Stimulated activated CD8-positive, alpha-beta memory T cell treated with anti-CD3 and anti-CD28 coated beads, Interleukin-2, amount 100 ng/mL, for 1 hour (primary cell): ENCODE measurements around the gene PCSK5.

Experiments used
- DNase-seq, 2 donors: peaks; one replicate each; pipeline ENCODE4 v3.0.0-alpha.2; 2020; ENCODE audit warnings: low read depth in 2 of 2

The PCSK5 gene

GRCh38 chr9:75921391-75922127, 31.1 kb downstream of the PCSK5 start:
- DNase-seq = no peak

- DNase-seq = no peak
These were observed 35.9 kb downstream of the PCSK5 start for GRCh38 chr9:75926385-75926784.

GRCh38 chr9:75927356-75927755, 36.9 kb downstream of the PCSK5 start:
- DNase-seq = no peak

GRCh38 chr9:75930190-75930589, 39.7 kb downstream of the PCSK5 start:
- DNase-seq = no peak

- no peak for DNase-seq
These were observed 40.4 kb downstream of the PCSK5 start for GRCh38 chr9:75930730-75931321.

- no peak for DNase-seq
These were observed 43.5 kb downstream of the PCSK5 start for GRCh38 chr9:75933982-75934381.

- no peak for DNase-seq
These were observed 45.1 kb downstream of the PCSK5 start for GRCh38 chr9:75935591-75935990.

- no peak for DNase-seq
These were observed 47.2 kb downstream of the PCSK5 start for GRCh38 chr9:75937521-75938258.

- DNase-seq = no peak
These were observed 48.5 kb downstream of the PCSK5 start for GRCh38 chr9:75938946-75939345.

GRCh38 chr9:75939536-75940111, 49.2 kb downstream of the PCSK5 start:
- no peak for DNase-seq

GRCh38 chr9:75941066-75941465, 50.6 kb downstream of the PCSK5 start:
- DNase-seq = no peak

- DNase-seq = no peak
These were observed 51.3 kb downstream of the PCSK5 start for GRCh38 chr9:75941577-75942311.

- DNase-seq = no peak
These were observed 56.3 kb downstream of the PCSK5 start for GRCh38 chr9:75946766-75947165.

GRCh38 chr9:75947233-75947632, 56.8 kb downstream of the PCSK5 start:
- no peak for DNase-seq

GRCh38 chr9:75950998-75951397, 60.5 kb downstream of the PCSK5 start:
- DNase-seq = no peak

- no peak for DNase-seq
These were observed 62.7 kb downstream of the PCSK5 start for GRCh38 chr9:75953218-75953617.

GRCh38 chr9:75956161-75956560, 65.7 kb downstream of the PCSK5 start:
- DNase-seq = no peak

GRCh38 chr9:75957116-75957515, 66.6 kb downstream of the PCSK5 start:
- no peak for DNase-seq

- DNase-seq = no peak
These were observed 67.8 kb downstream of the PCSK5 start for GRCh38 chr9:75958226-75958625.

- no peak for DNase-seq
These were observed 70.1 kb downstream of the PCSK5 start for GRCh38 chr9:75960551-75960950.

- DNase-seq = no peak
These were observed 71.7 kb downstream of the PCSK5 start for GRCh38 chr9:75962013-75962661.
